SK-N-SH (cell line): ENCODE results near the gene C14orf180.

Source experiments
- GATA2 ChIP-seq: sonication (generic); formaldehyde crosslinking; IDR thresholded peaks from 2 replicates; pipeline ENCODE4 v1.5.0; 2020; ENCODE audit warnings: mild to moderate bottlenecking, missing genetic modification reagents
- RAD21 ChIP-seq: IDR thresholded peaks from 2 replicates; pipeline ENCODE4 v1.6.1; 2012; ENCODE audit warnings: mild to moderate bottlenecking, low read length
- RFX5 ChIP-seq: IDR thresholded peaks from 2 replicates; pipeline ENCODE4 v1.6.1; 2012; ENCODE audit warnings: mild to moderate bottlenecking, improper control_type of control experiment, low read length
- SIN3A ChIP-seq: IDR thresholded peaks from 2 replicates; pipeline ENCODE4 v1.6.1; 2012; ENCODE audit warnings: low read depth, mild to moderate bottlenecking, low read length, moderate library complexity, borderline replicate concordance
- SMC3 ChIP-seq: IDR thresholded peaks from 2 replicates; pipeline ENCODE4 v1.6.1; 2012; ENCODE audit warnings: low read depth, low read length, improper control_type of control experiment
- TCF12 ChIP-seq: IDR thresholded peaks from 2 replicates; pipeline ENCODE4 v1.4.0; 2012
- YY1 ChIP-seq: IDR thresholded peaks from 2 replicates; pipeline ENCODE4 v1.4.0; 2012; ENCODE audit warnings: low read depth, mild to moderate bottlenecking
- TF ChIP-seq, protein P1 (sequence below): fragments of 200-600 bp; sonication (generic); IDR thresholded peaks from 2 replicates; pipeline ENCODE4 v1.6.1; 2017; ENCODE audit warnings: antibody characterized with exemption, mild to moderate bottlenecking, moderate library complexity
- TF ChIP-seq, protein P2 (sequence below): IDR thresholded peaks from 2 replicates; pipeline ENCODE4 v1.4.0; 2012; ENCODE audit warnings: low read depth, borderline replicate concordance
- TF ChIP-seq, protein P3 (sequence below): IDR thresholded peaks from 2 replicates; pipeline ENCODE4 v1.4.0; 2012; ENCODE audit warnings: low read depth
- TF ChIP-seq, protein P4 (sequence below): fragments of 150-350 bp; IDR thresholded peaks from 2 replicates; pipeline ENCODE4 v1.6.1; 2016; ENCODE audit warnings: mild to moderate bottlenecking, low read depth, low read length

DNA sequence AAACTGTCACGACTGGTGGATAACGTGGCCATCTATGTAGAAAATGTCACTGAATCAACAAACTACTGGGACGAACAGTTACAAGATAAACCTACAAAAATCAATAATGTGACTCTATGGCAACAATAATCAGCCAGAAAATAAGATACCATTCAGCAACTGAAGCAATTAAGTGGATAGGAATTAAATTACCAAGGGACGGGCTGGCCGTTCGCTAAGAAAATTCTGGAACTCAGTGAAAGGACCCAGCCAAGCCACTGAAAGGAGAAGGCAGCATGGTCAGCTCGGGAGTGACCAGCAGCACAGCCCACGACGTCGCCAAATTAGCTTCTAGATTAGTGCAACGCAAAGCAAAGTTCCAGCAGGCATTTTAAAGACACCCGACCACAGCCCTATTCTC, 58.6 kb downstream of the C14orf180 start:
- TF ChIP-seq, protein P1, sequence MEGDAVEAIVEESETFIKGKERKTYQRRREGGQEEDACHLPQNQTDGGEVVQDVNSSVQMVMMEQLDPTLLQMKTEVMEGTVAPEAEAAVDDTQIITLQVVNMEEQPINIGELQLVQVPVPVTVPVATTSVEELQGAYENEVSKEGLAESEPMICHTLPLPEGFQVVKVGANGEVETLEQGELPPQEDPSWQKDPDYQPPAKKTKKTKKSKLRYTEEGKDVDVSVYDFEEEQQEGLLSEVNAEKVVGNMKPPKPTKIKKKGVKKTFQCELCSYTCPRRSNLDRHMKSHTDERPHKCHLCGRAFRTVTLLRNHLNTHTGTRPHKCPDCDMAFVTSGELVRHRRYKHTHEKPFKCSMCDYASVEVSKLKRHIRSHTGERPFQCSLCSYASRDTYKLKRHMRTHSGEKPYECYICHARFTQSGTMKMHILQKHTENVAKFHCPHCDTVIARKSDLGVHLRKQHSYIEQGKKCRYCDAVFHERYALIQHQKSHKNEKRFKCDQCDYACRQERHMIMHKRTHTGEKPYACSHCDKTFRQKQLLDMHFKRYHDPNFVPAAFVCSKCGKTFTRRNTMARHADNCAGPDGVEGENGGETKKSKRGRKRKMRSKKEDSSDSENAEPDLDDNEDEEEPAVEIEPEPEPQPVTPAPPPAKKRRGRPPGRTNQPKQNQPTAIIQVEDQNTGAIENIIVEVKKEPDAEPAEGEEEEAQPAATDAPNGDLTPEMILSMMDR = no peak
- TF ChIP-seq GATA2 (CRISPR knock-in tag) (no peak), TCF12 (no peak), YY1 (no peak), SIN3A (no peak), RFX5 (no peak), RAD21 (no peak), SMC3 (no peak)
- TF ChIP-seq, protein P2, sequence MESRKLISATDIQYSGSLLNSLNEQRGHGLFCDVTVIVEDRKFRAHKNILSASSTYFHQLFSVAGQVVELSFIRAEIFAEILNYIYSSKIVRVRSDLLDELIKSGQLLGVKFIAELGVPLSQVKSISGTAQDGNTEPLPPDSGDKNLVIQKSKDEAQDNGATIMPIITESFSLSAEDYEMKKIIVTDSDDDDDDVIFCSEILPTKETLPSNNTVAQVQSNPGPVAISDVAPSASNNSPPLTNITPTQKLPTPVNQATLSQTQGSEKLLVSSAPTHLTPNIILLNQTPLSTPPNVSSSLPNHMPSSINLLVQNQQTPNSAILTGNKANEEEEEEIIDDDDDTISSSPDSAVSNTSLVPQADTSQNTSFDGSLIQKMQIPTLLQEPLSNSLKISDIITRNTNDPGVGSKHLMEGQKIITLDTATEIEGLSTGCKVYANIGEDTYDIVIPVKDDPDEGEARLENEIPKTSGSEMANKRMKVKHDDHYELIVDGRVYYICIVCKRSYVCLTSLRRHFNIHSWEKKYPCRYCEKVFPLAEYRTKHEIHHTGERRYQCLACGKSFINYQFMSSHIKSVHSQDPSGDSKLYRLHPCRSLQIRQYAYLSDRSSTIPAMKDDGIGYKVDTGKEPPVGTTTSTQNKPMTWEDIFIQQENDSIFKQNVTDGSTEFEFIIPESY = no peak
- TF ChIP-seq, protein P3, sequence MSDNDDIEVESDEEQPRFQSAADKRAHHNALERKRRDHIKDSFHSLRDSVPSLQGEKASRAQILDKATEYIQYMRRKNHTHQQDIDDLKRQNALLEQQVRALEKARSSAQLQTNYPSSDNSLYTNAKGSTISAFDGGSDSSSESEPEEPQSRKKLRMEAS = no peak
- TF ChIP-seq, protein P4, sequence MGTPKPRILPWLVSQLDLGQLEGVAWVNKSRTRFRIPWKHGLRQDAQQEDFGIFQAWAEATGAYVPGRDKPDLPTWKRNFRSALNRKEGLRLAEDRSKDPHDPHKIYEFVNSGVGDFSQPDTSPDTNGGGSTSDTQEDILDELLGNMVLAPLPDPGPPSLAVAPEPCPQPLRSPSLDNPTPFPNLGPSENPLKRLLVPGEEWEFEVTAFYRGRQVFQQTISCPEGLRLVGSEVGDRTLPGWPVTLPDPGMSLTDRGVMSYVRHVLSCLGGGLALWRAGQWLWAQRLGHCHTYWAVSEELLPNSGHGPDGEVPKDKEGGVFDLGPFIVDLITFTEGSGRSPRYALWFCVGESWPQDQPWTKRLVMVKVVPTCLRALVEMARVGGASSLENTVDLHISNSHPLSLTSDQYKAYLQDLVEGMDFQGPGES = no peak
